ENCODE measurements around the gene DHRSX.

- TF ChIP-seq, protein P1, sequence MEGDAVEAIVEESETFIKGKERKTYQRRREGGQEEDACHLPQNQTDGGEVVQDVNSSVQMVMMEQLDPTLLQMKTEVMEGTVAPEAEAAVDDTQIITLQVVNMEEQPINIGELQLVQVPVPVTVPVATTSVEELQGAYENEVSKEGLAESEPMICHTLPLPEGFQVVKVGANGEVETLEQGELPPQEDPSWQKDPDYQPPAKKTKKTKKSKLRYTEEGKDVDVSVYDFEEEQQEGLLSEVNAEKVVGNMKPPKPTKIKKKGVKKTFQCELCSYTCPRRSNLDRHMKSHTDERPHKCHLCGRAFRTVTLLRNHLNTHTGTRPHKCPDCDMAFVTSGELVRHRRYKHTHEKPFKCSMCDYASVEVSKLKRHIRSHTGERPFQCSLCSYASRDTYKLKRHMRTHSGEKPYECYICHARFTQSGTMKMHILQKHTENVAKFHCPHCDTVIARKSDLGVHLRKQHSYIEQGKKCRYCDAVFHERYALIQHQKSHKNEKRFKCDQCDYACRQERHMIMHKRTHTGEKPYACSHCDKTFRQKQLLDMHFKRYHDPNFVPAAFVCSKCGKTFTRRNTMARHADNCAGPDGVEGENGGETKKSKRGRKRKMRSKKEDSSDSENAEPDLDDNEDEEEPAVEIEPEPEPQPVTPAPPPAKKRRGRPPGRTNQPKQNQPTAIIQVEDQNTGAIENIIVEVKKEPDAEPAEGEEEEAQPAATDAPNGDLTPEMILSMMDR (IDR thresholded peaks at IDR 0.05) = no peak
- no peak for TF ChIP-seq POLR2A (IDR thresholded peaks at IDR 0.05)
These were observed 113.0 kb downstream of the DHRSX start for GRCh38 chrX:2387614-2388239.

Measured in thyroid gland (tissue), 4 donors.